SK-MEL-5 (cell line): ENCODE data around the gene LMLN. TPM values are rescaled to one million over a fixed set of nuclear protein-coding genes. Genes with fewer than 3 reads are reported as not detected.

ENCODE experiments used
- DNase-seq: peaks from one replicate; pipeline ENCODE4 v3.0.0-alpha.2; 2016; ENCODE audit warnings: low read depth, low spot score
- in situ Hi-C: cut with HindIII; loops from 2 replicates; pipeline ENCODE4 v1.10.0; 2016; ENCODE audit warnings: low sequenced_read_pairs, high pct_unique_total_duplicates, low pct_unique_long_range_greater_than_20kb
- small RNA-seq, 2 experiments: library from RNA; depleted of rRNA; stranded (forward); fragments of <200 nt; gene quantifications; one replicate each; pipeline ENCODE3, GENCODE V24; 2014
- total RNA-seq: library from RNA; depleted of rRNA; stranded (reverse); fragments of >200 nt; shearing (Covaris generic); gene quantifications from 2 replicates; pipeline ENCODE4 v1.2.3, GENCODE V29; 2014; rRNA removed

The LMLN gene
- total RNA-seq, 1 experiment from 2014 or later: 6.5 TPM

GRCh38 chr3:198092276-198092675 is 132.3 kb downstream of the LMLN start:
- in situ Hi-C loops: no loop called here
- DNase-seq: no peak

- no peak for DNase-seq
- in situ Hi-C loops: no loop called here
These were observed 133.2 kb downstream of the LMLN start for GRCh38 chr3:198093112-198093679.

Small RNA genes within 50 kb of the gene (small RNA-seq; reads per million reads assigned to genes)
- gene RNU6-621P (0 reads per million in 2 experiments), gene RNU6-821P (0 reads per million in 2 experiments)

Other genes with a start within 250 kb of the LMLN start
- 24.6 and 27.1 TPM in 2 replicates for gene RUBCN, start 223.3 kb upstream of the LMLN start, total RNA-seq
- 76.8 and 101 TPM in 2 replicates for gene FYTTD1, start 210.3 kb upstream of the LMLN start, total RNA-seq
- 92.3 and 93.7 TPM in 2 replicates for gene LRCH3, start 169.0 kb upstream of the LMLN start, total RNA-seq
- gene RPL35A, start 10.0 kb upstream of the LMLN start, total RNA-seq: 1,758 and 1,770 TPM in 2 replicates